NCI-H2196 (cell line): ENCODE results near the gene NDUFS5.
"Not testable (repeated sequence)": the region's sequence is repeated elsewhere in the genome, so short reads cannot be mapped to it uniquely, and the experiment has no call there.

Experiments used
- DNase-seq: peaks from one replicate; lab custom pipeline; 2025; ENCODE audit not compliant: unreplicated experiment; lab: John Stamatoyannopoulos, UW

Gene NDUFS5

DNA sequence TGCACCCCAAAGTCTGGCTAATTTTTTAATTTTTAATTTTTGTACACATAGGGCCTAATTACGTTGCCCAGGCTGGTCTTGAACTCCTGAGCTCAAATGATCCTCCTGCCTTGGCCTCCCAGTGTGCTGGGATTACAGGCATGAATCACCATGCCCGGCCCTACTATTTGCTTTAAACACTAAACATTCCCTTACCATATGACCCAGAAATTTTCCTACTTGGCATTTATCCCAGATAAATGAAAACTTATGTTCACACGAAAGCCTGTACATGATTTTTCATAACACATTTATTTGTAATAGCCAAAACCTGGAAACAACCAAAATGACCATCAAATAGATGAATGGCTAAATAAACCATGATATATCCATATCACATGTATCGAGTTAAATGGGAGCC, 35.8 kb downstream of the NDUFS5 start:
- DNase-seq: no peak

DNA sequence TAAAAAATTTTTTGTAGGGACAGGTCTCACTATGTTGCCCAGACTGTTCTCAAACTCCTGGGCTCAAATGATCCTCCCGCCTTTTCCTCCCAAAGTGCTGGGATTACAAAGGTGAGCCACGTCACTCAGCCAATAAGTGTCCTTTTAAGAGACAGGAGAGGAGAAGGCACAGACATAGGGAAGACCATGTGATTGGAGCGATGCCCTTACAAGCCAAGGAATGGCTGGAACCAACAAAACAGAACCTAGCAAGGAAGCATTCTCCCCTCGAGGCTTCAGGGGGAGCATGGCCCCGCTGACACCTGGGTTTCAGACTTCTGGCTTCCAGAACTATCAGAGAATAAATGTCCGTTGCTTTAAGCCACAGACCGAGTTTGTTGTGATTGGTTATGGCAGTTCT, 37.0 kb downstream of the NDUFS5 start:
- DNase-seq: no peak

GRCh38 chr1:39063775-39064174, 37.6 kb downstream of the NDUFS5 start:
- no peak for DNase-seq

DNA sequence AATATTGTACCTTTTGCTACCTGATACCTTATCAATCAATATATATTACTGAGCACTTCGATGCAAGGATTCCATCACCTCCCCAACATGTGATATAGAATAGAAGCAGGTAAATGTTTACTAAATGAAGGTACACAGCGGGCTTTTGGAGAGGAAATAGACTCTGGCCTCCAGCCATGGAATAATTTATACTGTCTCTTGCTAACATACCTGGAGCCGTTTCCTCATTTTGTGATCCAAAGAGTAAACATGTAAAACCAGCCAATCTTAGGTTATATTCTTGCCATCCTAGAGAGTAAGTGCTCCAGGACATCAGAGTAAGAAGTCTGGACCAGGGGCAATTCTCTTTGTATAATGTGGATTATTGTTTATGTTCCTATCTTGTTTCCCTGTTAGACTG, 39.4 kb downstream of the NDUFS5 start:
- DNase-seq: no peak

DNA sequence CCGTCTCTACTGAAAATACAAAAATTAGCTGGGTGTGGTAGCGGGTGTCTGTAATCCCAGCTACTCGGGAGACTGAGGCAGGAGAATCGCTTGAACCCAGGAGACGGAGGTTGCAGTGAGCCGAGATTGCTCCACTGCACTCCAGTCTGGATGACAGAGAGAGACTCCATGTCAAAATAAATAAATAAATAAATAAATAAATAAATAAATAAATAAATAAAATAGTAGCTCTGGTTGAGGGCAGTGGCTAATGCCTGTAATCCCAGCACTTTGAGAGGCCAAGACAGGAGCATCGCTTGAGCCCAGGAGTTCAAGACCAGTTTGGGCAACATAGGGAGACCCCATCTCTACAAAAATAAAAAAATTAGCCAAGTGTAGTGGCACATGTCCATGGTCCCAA, 42.1 kb downstream of the NDUFS5 start:
- not testable (repeated sequence) for DNase-seq

DNA sequence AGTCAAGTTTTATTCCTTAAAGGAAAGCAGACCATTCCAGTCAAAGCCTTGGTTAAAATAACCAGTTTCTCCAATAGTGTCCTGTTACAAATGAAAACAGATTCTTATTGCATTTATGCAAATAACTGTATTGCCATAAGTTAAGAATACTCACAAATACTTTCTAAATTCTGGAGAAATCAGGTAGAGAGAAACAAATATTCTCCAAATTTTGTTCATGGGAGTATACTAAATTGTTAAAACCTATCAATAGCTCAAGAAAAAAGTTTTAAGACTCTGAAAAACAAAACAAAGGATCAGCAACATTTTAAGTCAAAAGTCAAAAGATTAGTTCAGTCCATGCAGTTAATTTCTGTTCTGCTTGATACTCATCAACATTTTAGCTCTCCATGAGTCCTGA, 45.4 kb downstream of the NDUFS5 start:
- not testable (repeated sequence) for DNase-seq

- DNase-seq: no peak
Measured at GRCh38 chr1:39076127-39076798, 50.1 kb downstream of the NDUFS5 start.

- no peak for DNase-seq
Measured at GRCh38 chr1:39076799-39077148, 50.6 kb downstream of the NDUFS5 start.

GRCh38 chr1:39080269-39080826, 54.2 kb downstream of the NDUFS5 start:
- no peak for DNase-seq

DNA sequence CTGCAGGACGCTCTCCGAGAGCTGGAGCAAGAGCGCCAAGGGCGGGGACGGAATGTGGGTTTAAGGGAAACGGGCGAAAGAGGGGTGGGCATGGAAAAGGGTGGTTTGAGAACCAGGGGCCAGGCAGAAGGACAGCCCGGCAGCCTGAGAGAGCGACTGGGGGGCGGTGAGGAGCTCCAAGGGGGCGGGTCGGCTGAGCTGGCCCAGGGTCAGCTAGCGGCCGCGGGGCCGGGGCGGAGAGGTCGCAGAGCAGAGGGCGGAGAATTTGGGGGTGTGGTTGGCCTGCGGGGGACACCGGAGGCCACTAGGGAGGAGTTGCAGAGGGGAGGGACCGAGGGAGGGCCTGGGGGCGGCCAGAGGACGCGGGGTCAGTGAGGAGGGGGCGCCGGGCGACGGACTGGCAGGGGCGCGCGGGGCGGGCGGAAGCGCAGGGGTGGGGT, 54.7 kb downstream of the NDUFS5 start:
- no peak for DNase-seq

DNA sequence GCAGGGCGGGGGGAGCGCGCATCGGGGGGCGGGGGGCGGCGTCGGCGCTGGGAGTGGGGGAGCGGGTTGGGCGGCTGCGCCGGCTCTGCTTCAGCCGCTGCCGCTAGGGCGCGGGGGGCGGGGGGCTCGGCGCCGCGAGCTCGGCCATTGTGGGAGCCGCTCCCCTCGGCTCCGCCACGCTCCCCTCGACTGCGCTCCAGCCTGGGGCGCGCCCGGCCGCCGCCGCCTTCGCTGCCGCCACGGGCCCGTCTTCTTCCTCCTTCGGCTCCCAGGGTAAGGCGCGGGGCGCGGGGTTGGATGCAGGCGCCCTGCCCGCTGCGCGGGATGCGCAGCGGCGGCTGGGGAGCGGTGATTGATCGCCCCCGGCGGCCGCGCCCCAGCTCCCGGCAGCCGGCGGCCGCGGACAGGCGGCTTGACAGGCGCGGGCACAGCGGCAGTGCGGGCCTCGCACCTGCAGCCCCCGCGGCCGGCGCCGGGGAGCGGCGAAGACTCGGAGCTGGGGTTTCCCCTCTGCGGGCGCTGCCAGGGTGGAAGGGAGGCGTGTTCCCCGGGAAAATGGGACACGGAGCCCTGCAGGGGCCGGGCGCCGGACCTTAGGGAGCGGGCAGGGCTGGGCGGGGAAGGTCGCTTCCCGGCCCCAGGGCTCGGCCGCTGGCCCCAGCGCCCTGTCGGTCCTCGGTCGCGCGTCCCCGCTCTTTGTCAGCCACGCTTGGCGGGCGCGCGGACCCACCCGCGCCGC, 55.3 kb downstream of the NDUFS5 start:
- DNase-seq: no peak

GRCh38 chr1:39082010-39082799, 56.1 kb downstream of the NDUFS5 start:
- no peak for DNase-seq

GRCh38 chr1:39082811-39083576, 56.8 kb downstream of the NDUFS5 start:
- no peak for DNase-seq

GRCh38 chr1:39084191-39084590, 58.0 kb downstream of the NDUFS5 start:
- DNase-seq: no peak
